ENCODE results near the gene KLK1.

GRCh38 chr19:50777830-50778303, 45.7 kb downstream of the KLK1 start:
- TF ChIP-seq CTCF (IDR thresholded peaks at IDR 0.05) = no peak
- TF ChIP-seq POLR2A (IDR thresholded peaks at IDR 0.05) = no peak
